IPS DF 6.9 (cell line): ENCODE measurements around the gene GBE1.
"Not testable (repeated sequence)": the region's sequence is repeated elsewhere in the genome, so short reads cannot be mapped to it uniquely, and the experiment has no call there.

ENCODE experiments used
- DNase-seq: peaks from one replicate; pipeline ENCODE4 v3.0.0-alpha.2; 2013; ENCODE audit warnings: low read depth, low spot score
- H3K27ac ChIP-seq: one replicate; pipeline ENCODE4 v1.5.1; 2013; ENCODE audit warnings: low read length, control low read depth
- H3K27me3 ChIP-seq: 2 replicates; pipeline ENCODE4 v1.6.1; 2013; ENCODE audit warnings: mild to moderate bottlenecking, low read length; ENCODE audit not compliant: control insufficient read depth, insufficient read depth
- H3K36me3 ChIP-seq: 2 replicates; pipeline ENCODE4 v1.6.1; 2013; ENCODE audit warnings: low read length; ENCODE audit not compliant: control insufficient read depth, insufficient read depth
- H3K4me1 ChIP-seq: 2 replicates; pipeline ENCODE4 v1.6.1; 2013; ENCODE audit warnings: low read length; ENCODE audit not compliant: control insufficient read depth, insufficient read depth
- H3K4me3 ChIP-seq: 2 replicates; pipeline ENCODE4 v1.5.1; 2013; ENCODE audit warnings: mild to moderate bottlenecking, low read length
- H3K9me3 ChIP-seq: 2 replicates; pipeline ENCODE4 v1.6.1; 2013; ENCODE audit warnings: low read length, inconsistent platforms; ENCODE audit not compliant: control insufficient read depth, insufficient read depth
- WGBS: extraction: QIAGEN DNeasy Blood & Tissue Kit; methylation state at CpG from one replicate; pipeline ENCODE4 v1.1.7; 2013; ENCODE audit warnings: mixed read lengths, missing lambda C conversion rate; ENCODE audit not compliant: insufficient read length, insufficient coverage; 5-methylcytosine and 5-hydroxymethylcytosine counted together

Gene GBE1

DNA sequence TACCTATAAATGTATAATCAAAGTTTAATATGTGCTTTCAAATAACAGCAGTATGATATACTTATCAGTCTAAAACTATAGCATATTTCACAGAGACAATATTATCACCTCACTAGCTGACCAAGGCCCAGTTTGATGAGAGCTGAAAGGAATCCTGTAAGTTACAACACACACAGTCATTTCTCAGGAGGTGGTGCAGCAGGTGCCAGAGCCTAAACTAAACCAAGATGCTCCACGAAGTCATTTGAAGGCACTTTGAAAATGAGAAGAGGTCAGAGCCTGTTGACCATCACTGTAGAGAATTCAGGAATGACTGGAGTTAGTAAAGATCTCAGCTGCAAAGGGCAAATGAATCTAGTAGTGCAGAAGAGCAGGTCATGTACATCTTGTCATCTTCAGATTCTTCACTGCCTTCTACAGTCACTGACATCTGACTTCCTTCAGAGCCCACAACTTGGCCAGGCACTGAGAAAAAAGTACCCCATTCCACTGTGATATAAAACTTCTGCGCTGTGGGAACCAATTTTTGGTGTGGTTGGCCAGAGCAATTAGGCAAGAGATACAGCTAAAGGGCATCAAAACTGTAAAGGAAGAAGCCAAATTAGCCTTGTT is 7.9 kb downstream of the GBE1 start:
- Histone ChIP-seq H3K36me3 (no peaks in the 10 kb centered on the region), H3K4me1 (no peaks in the 10 kb centered on the region), H3K9me3 (no peaks in the 10 kb centered on the region), H3K4me3 (no peak overlapping the region), H3K27me3 (no peaks in the 10 kb centered on the region), H3K27ac (no peak overlapping the region)
- DNase-seq, result no peak
- WGBS, result no CpG with 5 or more reads among the region's 2 CpGs

DNA sequence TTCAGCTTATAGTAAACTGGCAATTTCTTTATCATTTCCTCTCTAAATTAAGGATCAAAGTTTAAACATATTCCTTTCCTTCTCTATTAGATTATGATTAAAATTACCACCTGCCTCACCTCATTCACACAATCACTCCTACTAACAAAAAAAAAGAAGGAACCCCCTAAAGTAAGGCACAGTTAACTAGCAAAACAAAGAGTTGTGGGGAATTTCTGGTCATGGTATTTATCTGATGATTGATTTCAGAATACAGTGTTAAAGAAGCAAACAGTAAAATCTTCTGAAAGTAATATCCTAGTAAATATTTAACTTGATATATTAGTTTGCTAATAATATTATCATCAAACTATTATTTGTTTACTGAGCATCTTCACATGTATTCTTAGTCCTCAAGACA is 8.8 kb downstream of the GBE1 start:
- no peak overlapping the region for H3K4me3 ChIP-seq
- no peak for DNase-seq
- no peaks in the 10 kb centered on the region for H3K36me3 ChIP-seq
- H3K9me3 ChIP-seq, result no peaks in the 10 kb centered on the region
- no peak overlapping the region for H3K27ac ChIP-seq
- no peaks in the 10 kb centered on the region for H3K27me3 ChIP-seq
- H3K4me1 ChIP-seq, result no peaks in the 10 kb centered on the region

DNA sequence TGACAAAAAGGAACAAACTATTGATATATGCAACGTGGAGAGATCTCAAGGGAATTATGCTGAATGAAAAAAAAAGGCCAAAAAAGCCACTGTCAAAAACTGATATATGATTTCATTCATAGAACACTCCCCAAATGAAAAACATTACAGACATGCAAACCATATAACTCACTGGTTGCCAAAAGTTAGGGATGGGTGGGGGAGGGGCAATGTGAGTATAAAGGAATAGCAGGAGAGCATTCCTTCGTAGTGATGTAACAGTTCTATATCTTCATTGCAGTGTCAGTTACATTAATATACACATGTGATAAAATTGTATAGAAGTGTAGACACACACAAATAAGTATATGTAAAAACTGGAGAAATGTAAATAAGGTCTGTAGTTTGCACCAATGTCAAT is 12.2 kb downstream of the GBE1 start:
- H3K9me3 ChIP-seq, result no peaks in the 10 kb centered on the region
- H3K27ac ChIP-seq, result no peak overlapping the region
- H3K4me1 ChIP-seq, result no peaks in the 10 kb centered on the region
- no peak overlapping the region for H3K4me3 ChIP-seq
- H3K36me3 ChIP-seq, result no peaks in the 10 kb centered on the region
- no peak for DNase-seq
- no CpG with 5 or more reads among the region's 2 CpGs for WGBS
- H3K27me3 ChIP-seq, result no peaks in the 10 kb centered on the region

- not testable (repeated sequence) for H3K9me3 ChIP-seq, H3K27me3 ChIP-seq, H3K36me3 ChIP-seq, H3K4me1 ChIP-seq, H3K4me3 ChIP-seq, H3K27ac ChIP-seq, DNase-seq
- WGBS, result no CpG with 5 or more reads among the region's 4 CpGs
Observed at GRCh38 chr3:81747280-81747679, 14.2 kb downstream of the GBE1 start.

GRCh38 chr3:81744366-81744765 is 17.1 kb downstream of the GBE1 start:
- no peak for DNase-seq
- H3K27me3 ChIP-seq, result no peaks in the 10 kb centered on the region
- H3K4me3 ChIP-seq, result no peak overlapping the region
- H3K27ac ChIP-seq, result no peak overlapping the region
- no peaks in the 10 kb centered on the region for H3K36me3 ChIP-seq
- no peaks in the 10 kb centered on the region for H3K4me1 ChIP-seq
- H3K9me3 ChIP-seq, result no peaks in the 10 kb centered on the region

- WGBS, result no CpG with 5 or more reads among the region's 5 CpGs
- no peak for DNase-seq
- H3K27ac ChIP-seq, result no peak overlapping the region
- no peaks in the 10 kb centered on the region for H3K9me3 ChIP-seq
- no peaks in the 10 kb centered on the region for H3K4me1 ChIP-seq
- no peaks in the 10 kb centered on the region for H3K36me3 ChIP-seq
- H3K4me3 ChIP-seq, result no peak overlapping the region
- H3K27me3 ChIP-seq, result no peaks in the 10 kb centered on the region
Observed at GRCh38 chr3:81743096-81744025, 18.1 kb downstream of the GBE1 start.

- no CpG with 5 or more reads among the region's 6 CpGs for WGBS
- H3K27ac ChIP-seq, result no peak overlapping the region
- no peak for DNase-seq
- H3K36me3 ChIP-seq, result no peaks in the 10 kb centered on the region
- no peak overlapping the region for H3K4me3 ChIP-seq
- no peaks in the 10 kb centered on the region for H3K9me3 ChIP-seq
- H3K4me1 ChIP-seq, result no peaks in the 10 kb centered on the region
- H3K27me3 ChIP-seq, result no peaks in the 10 kb centered on the region
Observed at GRCh38 chr3:81742581-81742980, 18.9 kb downstream of the GBE1 start.

DNA sequence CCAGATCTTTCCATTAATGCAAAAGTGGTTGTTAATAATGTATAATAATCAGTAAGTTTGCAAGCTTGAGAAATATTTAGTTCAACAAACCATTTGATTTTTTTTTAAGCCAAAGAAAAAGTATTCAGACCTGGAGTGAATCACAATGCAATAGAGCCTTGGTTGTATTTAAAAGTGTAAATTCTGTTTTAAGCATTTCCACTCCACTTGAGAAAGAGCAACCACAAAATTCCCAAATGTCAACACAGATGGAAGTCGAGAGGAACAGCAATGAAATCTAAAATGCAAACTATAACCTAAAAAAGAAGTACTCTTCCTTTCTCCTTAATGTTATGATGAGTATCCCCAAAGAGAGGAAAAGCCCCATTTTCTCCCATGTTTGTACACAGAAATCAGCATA is 20.2 kb downstream of the GBE1 start:
- Histone ChIP-seq H3K4me1 (no peaks in the 10 kb centered on the region), H3K9me3 (no peaks in the 10 kb centered on the region), H3K27ac (no peak overlapping the region), H3K36me3 (no peaks in the 10 kb centered on the region), H3K27me3 (no peaks in the 10 kb centered on the region), H3K4me3 (no peak overlapping the region)
- DNase-seq, result no peak
- no CpG with 5 or more reads among the region's 1 CpG for WGBS

- Histone ChIP-seq H3K27ac (no peak overlapping the region), H3K4me3 (no peak overlapping the region), H3K36me3 (no peaks in the 10 kb centered on the region), H3K4me1 (no peaks in the 10 kb centered on the region), H3K27me3 (no peaks in the 10 kb centered on the region), H3K9me3 (no peaks in the 10 kb centered on the region)
- no peak for DNase-seq
- no CpG with 5 or more reads among the region's 1 CpG for WGBS
Observed at GRCh38 chr3:81740731-81741130, 20.7 kb downstream of the GBE1 start.

- DNase-seq, result no peak
- Histone ChIP-seq H3K4me3 (no peak overlapping the region), H3K4me1 (no peaks in the 10 kb centered on the region), H3K36me3 (no peaks in the 10 kb centered on the region), H3K9me3 (no peaks in the 10 kb centered on the region), H3K27me3 (no peaks in the 10 kb centered on the region), H3K27ac (no peak overlapping the region)
- no CpG with 5 or more reads among the region's 5 CpGs for WGBS
Observed at GRCh38 chr3:81735334-81735733, 26.1 kb downstream of the GBE1 start.

GRCh38 chr3:81734742-81735141 is 26.7 kb downstream of the GBE1 start:
- Histone ChIP-seq H3K27me3 (no peaks in the 10 kb centered on the region), H3K9me3 (no peaks in the 10 kb centered on the region), H3K36me3 (no peaks in the 10 kb centered on the region), H3K4me1 (no peaks in the 10 kb centered on the region), H3K27ac (no peak overlapping the region), H3K4me3 (no peak overlapping the region)
- no peak for DNase-seq
- no CpG with 5 or more reads among the region's 1 CpG for WGBS
